NCI-H1694 treated with DMSO at 0.1 percent for 48 hours (cell line): ENCODE results near the gene ZNF132.

Source experiments
- DNase-seq: peaks from one replicate; lab custom pipeline; 2025; lab: John Stamatoyannopoulos, UW

The ZNF132 gene

DNA sequence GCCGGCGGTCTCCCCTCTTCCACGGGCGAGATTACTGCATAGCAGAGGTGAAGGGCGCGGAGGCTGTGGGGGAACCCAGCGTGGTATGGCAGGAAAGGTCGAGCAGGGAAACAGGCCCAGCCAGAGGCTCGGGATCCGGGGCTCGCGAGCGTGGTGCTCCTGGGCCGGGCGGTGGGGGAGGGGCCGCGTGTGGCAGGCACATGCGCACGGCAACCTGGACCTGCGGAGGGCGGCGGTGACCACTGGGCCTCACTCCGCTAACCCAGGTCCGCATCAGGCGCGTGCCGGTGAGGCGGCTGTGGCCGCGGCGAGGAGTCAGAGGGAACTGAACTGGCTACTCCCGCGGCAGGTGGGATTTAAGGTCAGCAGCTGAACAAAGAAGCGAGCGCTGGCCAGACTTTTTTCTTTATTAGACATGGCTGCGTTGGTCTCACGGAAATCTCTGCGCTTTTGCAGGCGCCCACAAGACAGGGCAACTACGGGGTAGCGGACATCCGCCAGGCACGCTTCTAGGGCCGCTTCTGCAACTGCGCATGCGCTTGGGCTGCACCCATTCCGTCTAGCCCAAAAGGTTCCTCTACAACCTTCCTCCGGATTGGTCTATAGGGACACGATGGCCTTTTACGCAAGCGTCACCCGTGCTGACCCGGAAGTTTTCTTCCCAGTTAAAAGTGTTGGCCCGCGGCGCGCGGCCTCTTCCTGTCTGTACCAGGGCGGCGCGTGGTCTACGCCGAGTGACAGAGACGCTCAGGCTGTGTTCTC is 53.2 kb downstream of the ZNF132 start, which contains the start of gene RPS5:
Gene RPS5 (plus strand): TSS at position 694 of the 762 bp plus-strand sequence. CDS start 869 bp downstream, outside the sequence.
- DNase-seq = peak; percentile 98

DNA sequence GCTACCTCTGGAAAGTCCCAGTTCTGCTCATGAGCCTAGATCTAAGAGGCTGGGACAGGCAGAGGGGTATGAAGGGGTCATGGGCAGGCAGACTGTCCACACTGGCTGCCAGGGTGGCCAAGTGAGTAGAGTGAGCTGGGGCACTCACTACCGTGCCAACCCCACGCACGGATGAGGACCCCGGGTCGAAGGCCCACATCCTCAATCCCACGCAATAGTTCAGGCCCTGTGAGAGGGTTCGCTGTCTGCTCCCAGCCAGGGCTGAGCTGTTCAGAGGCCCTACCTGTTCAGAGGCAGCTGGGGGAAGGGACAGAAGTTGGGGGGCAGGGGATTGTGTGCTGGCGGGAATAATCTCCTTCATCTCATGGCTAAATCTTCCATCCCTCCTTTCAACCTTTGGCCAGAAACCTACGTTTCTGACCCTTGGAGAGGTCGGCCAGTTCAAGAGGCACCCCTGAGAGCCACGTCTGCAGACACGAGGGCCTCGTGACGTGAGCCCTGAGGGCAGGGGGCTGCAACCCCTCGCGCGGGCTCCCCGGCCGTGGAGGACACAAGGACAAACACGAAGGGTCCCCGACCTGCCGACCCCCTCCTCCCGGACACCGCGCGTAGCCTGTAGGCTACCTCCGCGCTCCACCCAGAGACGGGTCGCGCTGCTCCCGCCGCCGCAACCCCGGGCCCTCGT is 53.9 kb downstream of the ZNF132 start:
- DNase-seq = no peak

DNA sequence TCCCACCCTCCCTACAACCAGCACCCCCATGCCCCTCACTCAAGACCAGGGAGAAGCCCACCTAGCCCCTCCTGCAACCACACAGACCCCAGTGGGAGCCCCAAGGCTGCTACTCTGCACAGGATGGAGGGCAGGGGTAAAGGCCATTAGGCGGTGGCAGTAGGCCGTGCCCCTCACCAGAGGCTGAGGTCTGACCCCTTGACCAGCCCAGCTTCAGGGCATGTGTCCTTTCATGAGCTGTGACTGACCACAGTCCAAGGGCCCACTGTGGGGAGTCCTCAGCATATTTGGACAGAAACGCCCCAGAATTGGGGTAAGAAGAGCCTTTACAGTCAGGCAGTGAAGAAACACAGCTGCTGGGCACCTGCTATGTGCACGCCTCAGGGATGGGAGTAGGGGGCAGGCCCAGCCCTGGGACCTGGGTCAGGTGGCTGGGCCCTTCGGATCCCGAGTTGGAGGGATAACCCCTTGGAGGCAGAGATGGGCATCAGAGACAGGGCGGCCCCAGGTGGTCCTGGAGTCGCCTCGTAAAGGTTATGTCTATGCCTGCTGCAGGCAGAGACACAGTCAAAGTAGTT is 54.6 kb downstream of the ZNF132 start:
- no peak for DNase-seq

DNA sequence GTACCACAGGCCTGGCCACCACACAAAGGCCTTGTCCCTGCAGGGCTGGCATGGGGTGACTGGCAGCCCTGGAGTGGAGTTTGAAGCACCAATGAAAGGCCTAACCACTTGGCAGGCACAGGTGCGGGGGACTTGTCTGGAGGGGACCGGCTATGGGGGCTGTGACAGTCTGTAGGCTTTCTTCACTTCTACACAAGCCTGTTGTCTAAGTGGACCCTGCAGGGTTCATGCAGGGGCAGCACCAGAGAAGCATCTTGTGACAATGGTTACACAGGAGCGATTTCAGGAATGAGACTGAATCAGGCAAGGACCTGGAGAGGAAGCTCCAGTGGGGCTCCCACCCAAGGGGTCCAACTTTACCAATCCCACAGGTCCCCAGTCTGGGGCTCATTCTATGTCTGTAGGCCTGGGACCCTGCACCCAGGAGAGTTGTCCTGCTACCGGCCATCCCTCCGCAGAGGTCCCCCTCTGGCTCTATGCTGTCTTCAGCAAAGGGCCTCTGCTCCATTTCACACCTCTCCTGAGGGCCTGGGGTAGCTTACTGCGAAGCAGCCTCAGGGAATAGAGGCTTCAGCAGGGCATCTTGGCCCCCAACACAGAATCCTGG is 56.9 kb downstream of the ZNF132 start:
- DNase-seq = no peak
